ENCODE data around the gene PI4KA. TPM values are rescaled to one million over a fixed set of nuclear protein-coding genes. Genes with fewer than 3 reads are reported as not detected.

PI4KA gene
- total RNA-seq, 1 experiment from 2014 or later: 65.8 TPM

GRCh38 chr22:20783844-20784723 lies 74.5 kb downstream of the PI4KA start:
- Histone ChIP-seq H3K23me2 (ENCODE audit: insufficient read length, low read depth, low read length, poor library complexity, severe bottlenecking) (no peaks in the 10 kb centered on the region), H2BK20ac (ENCODE audit: low read depth, low read length, poor library complexity, severe bottlenecking) (no peak overlapping the region), H3K79me2 (ENCODE audit: insufficient read depth, low read length) (no peaks in the 10 kb centered on the region), H3K18ac (ENCODE audit: insufficient read length, low read depth, low read length) (no peak overlapping the region), H3K56ac (ENCODE audit: insufficient read length, low read depth, low read length) (no peak overlapping the region), H3K9me3 (ENCODE audit: control insufficient read depth, low read depth, low read length) (no peaks in the 10 kb centered on the region), H2BK12ac (ENCODE audit: insufficient read length, low read depth, low read length) (no peak overlapping the region), H3K4me2 (ENCODE audit: insufficient read depth, insufficient read length, low read length) (no peak overlapping the region), H2AK5ac (ENCODE audit: insufficient read length, low read length) (no peak overlapping the region), H3K27me3 (ENCODE audit: insufficient read depth, low read length) (no peaks in the 10 kb centered on the region), H4K8ac (replicated peaks; ENCODE audit: insufficient read length, low read depth, low read length) (no peak overlapping the region), H3K23ac (ENCODE audit: insufficient read length, low read depth, low read length) (no peak overlapping the region), H2BK15ac (ENCODE audit: low read depth, low read length) (no peak overlapping the region), H4K20me1 (ENCODE audit: control insufficient read depth, insufficient read depth, insufficient read length) (no peaks in the 10 kb centered on the region), H2BK120ac (ENCODE audit: low read depth, low read length, poor library complexity, severe bottlenecking) (no peak overlapping the region), H4K91ac (ENCODE audit: insufficient read length, low read depth, low read length) (no peak overlapping the region), H3K27ac (ENCODE audit: insufficient read length, low read depth, low read length) (no peak overlapping the region), H2BK5ac (ENCODE audit: insufficient read length, low read length) (no peak overlapping the region), H3K4ac (ENCODE audit: low read depth, low read length) (no peak overlapping the region), H3K9ac (ENCODE audit: extremely low read depth, insufficient read length, low read length) (no peak overlapping the region), H3K79me1 (ENCODE audit: insufficient read depth, low read depth, low read length, poor library complexity, severe bottlenecking) (no peaks in the 10 kb centered on the region), H2AFZ (ENCODE audit: low read length) (no peak overlapping the region), H4K5ac (ENCODE audit: insufficient read length, low read depth, low read length) (no peak overlapping the region), H3K4me1 (ENCODE audit: insufficient read depth, low read length) (no peaks in the 10 kb centered on the region; the same call in none of the 2 replicates), H3T11ph (ENCODE audit: low read length) (no peak overlapping the region), H3K14ac (ENCODE audit: insufficient read depth, low read length) (no peak overlapping the region)
- Mint-ChIP-seq H3K36me3 (ENCODE audit: insufficient read depth in 1 of 3, low read depth in 3 of 3) (peaks cover 0 to 3% (median 1%) of the 10 kb centered on the region in 3 experiments; a peak in 1 of 7 replicates), H3K4me1 (peaks cover 21 to 26% of the 10 kb centered on the region in 2 experiments), H3K4me3 (no peak overlapping the region), H3K27me3 (ENCODE audit: low read depth) (no peaks in the 10 kb centered on the region), H3K27ac (no peak overlapping the region), H3K9me3 (no peaks in the 10 kb centered on the region)
- peak; percentile 81 for TF ChIP-seq CTCF (conservative IDR thresholded peaks at IDR 0.05)
- peak; percentile 51 for DNase-seq
- no CpG with 5 or more reads among the region's 14 CpGs for WGBS (ENCODE audit: extremely low coverage, insufficient read length, low lambda C conversion rate)
